Transverse colon (tissue), 4 donors: ENCODE data around the gene DOCK8. TPM values are rescaled to one million over a fixed set of nuclear protein-coding genes. Genes with fewer than 3 reads are reported as not detected.

Experiments used
- DNase-seq: peaks from one replicate; pipeline ENCODE4 v3.0.0-alpha.2; 2019
- H3K27ac ChIP-seq, 4 donors: fragments of 200-600 bp; sonication (generic); 2 replicates each; pipeline ENCODE4 v1.5.1; 2016 to 2018; ENCODE audit warnings: inconsistent platforms in 4 of 4
- H3K27me3 ChIP-seq: fragments of 200-600 bp; sonication (generic); 2 replicates; pipeline ENCODE4 v1.5.1; 2017; ENCODE audit warnings: inconsistent platforms
- H3K36me3 ChIP-seq, 4 donors: fragments of 200-600 bp; sonication (generic); 2 replicates each; pipeline ENCODE4 v1.5.1; 2017 to 2019; ENCODE audit warnings: inconsistent platforms in 4 of 4
- H3K4me1 ChIP-seq, 4 donors: fragments of 200-600 bp; sonication (generic); 2 replicates each; pipeline ENCODE4 v1.5.1; 2017 to 2020; ENCODE audit warnings: inconsistent platforms in 4 of 4
- H3K4me3 ChIP-seq, 4 donors: fragments of 200-600 bp; sonication (generic); 1 replicate in 1 of 4; 2 replicates in 3 of 4; pipeline versions ENCODE4 v1.5.1 to v1.6.1; 2017 to 2019; ENCODE audit warnings: inconsistent platforms in 4 of 4
- H3K9me3 ChIP-seq, 2 donors: fragments of 200-600 bp; sonication (generic); 2 replicates each; pipeline ENCODE4 v1.5.1; 2017 to 2019; ENCODE audit warnings: inconsistent platforms in 2 of 2
- EP300 ChIP-seq: sonication (generic); formaldehyde crosslinking; IDR thresholded peaks from one replicate; pipeline ENCODE4 v1.6.1; 2017; ENCODE audit warnings: antibody characterized with exemption, low read depth
- POLR2A ChIP-seq: fragments of 450-650 bp; IDR thresholded peaks from one replicate; pipeline ENCODE4 v1.6.1; 2016; ENCODE audit warnings: antibody characterized with exemption, mild to moderate bottlenecking, moderate library complexity
- POLR2AphosphoS5 ChIP-seq, 3 donors: sonication (generic); formaldehyde crosslinking; IDR thresholded peaks; one replicate each; pipeline ENCODE4 v1.6.1; 2016; ENCODE audit warnings: antibody characterized with exemption in 3 of 3
- WGBS, 2 donors: methylation state at CpG; one replicate each; pipeline ENCODE4 v1.1.5; 2018; ENCODE audit warnings: low coverage in 1 of 2; 5-methylcytosine and 5-hydroxymethylcytosine counted together
- in situ Hi-C, 4 donors: fragments of 200-750 bp; cut with MboI; loops; one replicate each; pipeline versions ENCODE4 v1.15.0 to v1.15.1; 2017; ENCODE audit warnings: low sequenced_read_pairs in 3 of 4, low pct_ligation_motif_present in 1 of 4, low pct_unique_long_range_greater_than_20kb in 1 of 4
- intact Hi-C: fragments of 100-400 bp; cut with DNase I; formaldehyde crosslinking; loops from one replicate; pipeline ENCODE4 v1.15.1; 2023; ENCODE audit warnings: low total_unique reads
- total RNA-seq, 4 donors: library from RNA; depleted of rRNA; stranded (reverse); fragments of >200 nt; gene quantifications; one replicate each; pipeline ENCODE4 v1.1.0, GENCODE V29; 2016
- TF ChIP-seq, protein P1 (sequence below), 5 experiments: fragments of 200-600 bp in 3 of 5; fragments of 450-650 bp in 2 of 5; sonication (generic) in 3 of 5; IDR thresholded peaks; 1 replicate in 2 of 5; 2 replicates in 3 of 5; pipeline ENCODE4 v1.5.1; 2016 to 2017; ENCODE audit warnings: antibody characterized with exemption in 5 of 5, inconsistent platforms in 3 of 5, mild to moderate bottlenecking in 2 of 5, moderate library complexity in 1 of 5

DOCK8 gene
- total RNA-seq, 4 donors from 2014 or later, result 11.2 to 59.5 (median 14.7) TPM

DNA sequence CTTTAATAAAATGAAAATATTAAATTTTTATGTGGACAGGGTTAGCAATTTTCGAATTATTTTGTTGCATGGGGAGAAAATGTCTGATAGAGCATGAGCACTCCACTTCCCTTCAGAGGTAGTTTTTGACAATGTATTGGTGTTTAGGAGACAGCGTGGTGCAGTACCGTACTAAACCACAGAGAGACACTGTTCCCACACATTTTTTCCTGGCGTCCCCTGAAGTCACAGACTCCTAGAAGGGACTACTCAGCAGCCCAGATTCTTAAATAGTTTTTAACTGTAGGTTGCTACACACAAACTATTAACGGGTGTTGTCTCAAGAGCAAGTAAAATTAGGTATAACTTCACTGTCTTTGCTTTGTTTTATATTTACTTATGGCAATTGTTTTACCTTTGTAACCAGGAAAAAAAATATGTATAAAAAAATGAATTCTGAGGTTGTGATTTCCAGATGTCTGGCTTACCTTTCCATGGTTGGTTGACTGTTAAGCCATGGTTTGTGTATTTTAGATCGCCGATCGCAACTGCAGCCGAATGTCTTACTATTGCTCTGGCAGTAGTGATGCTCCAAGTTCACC, 171.2 kb downstream of the DOCK8 start:
- intact Hi-C loops (loop anchor here (5.0 kb wide), 1 partner anchor 161 kb away; no protein-coding TSS in a partner anchor), in situ Hi-C loops (loop anchor here in 1 of 4 donors (10.0 kb wide), 1 partner anchor 379 kb away; no protein-coding TSS in a partner anchor)
- TF ChIP-seq POLR2A (no peak), POLR2AphosphoS5 (IDR thresholded peaks at IDR 0.05) (no peak), EP300 (no peak)
- TF ChIP-seq, protein P1, sequence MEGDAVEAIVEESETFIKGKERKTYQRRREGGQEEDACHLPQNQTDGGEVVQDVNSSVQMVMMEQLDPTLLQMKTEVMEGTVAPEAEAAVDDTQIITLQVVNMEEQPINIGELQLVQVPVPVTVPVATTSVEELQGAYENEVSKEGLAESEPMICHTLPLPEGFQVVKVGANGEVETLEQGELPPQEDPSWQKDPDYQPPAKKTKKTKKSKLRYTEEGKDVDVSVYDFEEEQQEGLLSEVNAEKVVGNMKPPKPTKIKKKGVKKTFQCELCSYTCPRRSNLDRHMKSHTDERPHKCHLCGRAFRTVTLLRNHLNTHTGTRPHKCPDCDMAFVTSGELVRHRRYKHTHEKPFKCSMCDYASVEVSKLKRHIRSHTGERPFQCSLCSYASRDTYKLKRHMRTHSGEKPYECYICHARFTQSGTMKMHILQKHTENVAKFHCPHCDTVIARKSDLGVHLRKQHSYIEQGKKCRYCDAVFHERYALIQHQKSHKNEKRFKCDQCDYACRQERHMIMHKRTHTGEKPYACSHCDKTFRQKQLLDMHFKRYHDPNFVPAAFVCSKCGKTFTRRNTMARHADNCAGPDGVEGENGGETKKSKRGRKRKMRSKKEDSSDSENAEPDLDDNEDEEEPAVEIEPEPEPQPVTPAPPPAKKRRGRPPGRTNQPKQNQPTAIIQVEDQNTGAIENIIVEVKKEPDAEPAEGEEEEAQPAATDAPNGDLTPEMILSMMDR (IDR thresholded peaks at IDR 0.05), result peak; percentile 84 to 95 (median 86)
- no peak overlapping the region for H3K27ac ChIP-seq
- no peaks in the 10 kb centered on the region for H3K4me1 ChIP-seq
- no peaks in the 10 kb centered on the region for H3K36me3 ChIP-seq
- H3K4me3 ChIP-seq, result no peak overlapping the region
- WGBS, 2 donors, result 47 to 48% methylated on average over 5 to 9 of the region's 9 CpGs
- peak; percentile 51 for DNase-seq
- no peaks in the 10 kb centered on the region for H3K9me3 ChIP-seq
- H3K27me3 ChIP-seq, result no peaks in the 10 kb centered on the region

DNA sequence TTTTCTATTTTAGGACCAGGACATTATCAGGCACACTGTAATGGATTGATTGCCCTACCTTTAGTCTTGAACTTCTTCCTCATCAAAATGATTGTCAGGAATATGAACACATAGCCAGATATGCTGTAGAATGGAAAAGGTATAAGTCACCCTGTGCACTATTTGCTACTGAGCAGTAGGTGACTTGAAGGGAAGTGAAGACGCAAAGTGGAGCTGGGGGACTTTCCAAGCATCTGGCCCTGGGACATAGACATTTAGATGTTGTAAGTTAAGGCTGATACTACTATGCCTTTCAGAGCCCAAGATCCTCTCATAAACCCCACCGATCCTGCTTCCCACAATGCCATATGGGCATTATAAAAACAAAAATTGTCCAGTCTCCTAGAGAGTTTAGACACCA, 174.5 kb downstream of the DOCK8 start:
- WGBS, 2 donors, result 92% methylated on average over 2 of the region's 2 CpGs; no CpG with 5 or more reads in 1 of the 2 donors
- Histone ChIP-seq H3K4me3 (no peak overlapping the region), H3K4me1 (peaks cover 0 to 3% (median 0%) of the 10 kb centered on the region in 4 donors), H3K36me3 (no peaks in the 10 kb centered on the region), H3K9me3 (no peaks in the 10 kb centered on the region), H3K27me3 (no peaks in the 10 kb centered on the region), H3K27ac (no peak overlapping the region)
- in situ Hi-C loops (loop anchor here in 1 of 4 donors (10.0 kb wide), 1 partner anchor 376 kb away; no protein-coding TSS in a partner anchor), intact Hi-C loops (loop anchor here (5.0 kb wide), 1 partner anchor 158 kb away; no protein-coding TSS in a partner anchor)
- DNase-seq, result no peak
- TF ChIP-seq, protein P1 (IDR thresholded peaks at IDR 0.05), result no peak
- TF ChIP-seq POLR2A (no peak), POLR2AphosphoS5 (IDR thresholded peaks at IDR 0.05) (no peak), EP300 (no peak)

GRCh38 chr9:389758-390157, 175.1 kb downstream of the DOCK8 start:
- H3K36me3 ChIP-seq, result no peaks in the 10 kb centered on the region
- in situ Hi-C loops, result loop anchor here in 1 of 4 donors (10.0 kb wide), 1 partner anchor 375 kb away; no protein-coding TSS in a partner anchor
- H3K9me3 ChIP-seq, result no peaks in the 10 kb centered on the region
- no peak for DNase-seq
- TF ChIP-seq POLR2AphosphoS5 (IDR thresholded peaks at IDR 0.05), result no peak
- TF ChIP-seq POLR2A, result no peak
- no peak for TF ChIP-seq EP300
- TF ChIP-seq, protein P1 (IDR thresholded peaks at IDR 0.05), result no peak
- no peak overlapping the region for H3K4me3 ChIP-seq
- H3K27me3 ChIP-seq, result no peaks in the 10 kb centered on the region
- intact Hi-C loops, result loop anchor here (5.0 kb wide), 1 partner anchor 158 kb away; no protein-coding TSS in a partner anchor
- WGBS, 2 donors, result 92 to 100% methylated on average over 3 to 7 of the region's 7 CpGs
- H3K27ac ChIP-seq, result no peak overlapping the region
- H3K4me1 ChIP-seq, result peaks cover 0 to 3% (median 0%) of the 10 kb centered on the region in 4 donors

DNA sequence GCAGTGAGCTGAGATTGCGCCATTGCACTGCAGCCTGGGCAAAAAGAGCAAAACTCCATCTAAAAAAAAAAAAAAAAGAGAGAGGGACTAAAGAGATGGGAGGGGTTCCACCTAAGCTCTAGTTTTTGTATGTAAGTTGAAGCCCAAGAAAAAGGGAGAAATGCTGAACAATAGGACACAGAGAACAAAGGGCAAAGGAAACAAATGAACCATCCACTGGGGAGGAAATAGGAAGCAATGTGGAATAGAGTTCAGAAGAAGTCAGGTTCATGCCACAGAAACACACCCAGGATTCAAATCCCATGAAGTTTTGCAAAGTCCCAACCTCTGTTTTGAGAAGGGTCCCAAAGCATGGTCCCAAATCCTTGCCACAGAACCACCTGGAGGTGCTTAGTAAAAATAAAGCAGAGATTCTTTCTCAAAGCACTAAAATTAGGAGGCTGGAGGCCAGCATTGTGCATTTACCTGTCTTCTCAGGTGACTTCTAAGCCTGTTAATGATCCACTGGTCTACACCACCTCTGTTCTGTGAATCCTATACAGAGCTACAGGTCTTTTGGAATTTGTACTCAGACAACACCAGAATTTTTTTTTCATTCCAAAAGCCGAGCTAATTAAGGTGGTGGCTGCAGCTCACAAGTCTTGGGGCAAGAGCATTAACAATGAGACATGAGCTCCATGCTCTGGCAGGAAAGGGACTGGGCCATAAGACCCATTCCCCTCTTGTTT, 177.6 kb downstream of the DOCK8 start:
- intact Hi-C loops, result no loop called here
- H3K27me3 ChIP-seq, result no peaks in the 10 kb centered on the region
- H3K9me3 ChIP-seq, result no peaks in the 10 kb centered on the region
- H3K4me1 ChIP-seq, result peaks cover 0 to 3% (median 0%) of the 10 kb centered on the region in 4 donors
- in situ Hi-C loops, result no loop called here
- H3K4me3 ChIP-seq, result no peak overlapping the region
- WGBS, 2 donors, result 84 to 90% methylated on average over 2 of the region's 2 CpGs
- no peaks in the 10 kb centered on the region for H3K36me3 ChIP-seq
- TF ChIP-seq POLR2A (no peak), EP300 (no peak)
- DNase-seq, result no peak
- no peak overlapping the region for H3K27ac ChIP-seq
